Ovary (tissue), 9 donors: Measurements from ENCODE around the gene KIFC1. TPM values are rescaled to one million over a fixed set of nuclear protein-coding genes. Genes with fewer than 3 reads are reported as not detected.

Experiments used
- DNase-seq, 5 donors: peaks; one replicate each; pipeline ENCODE4 v3.0.0-alpha.2; 2019 to 2020
- H3K27ac ChIP-seq, 2 donors: fragments of 200-600 bp; one replicate each; pipeline versions ENCODE4 v1.5.1 to v1.8.0; 2019 to 2022
- H3K27me3 ChIP-seq: fragments of 200-600 bp; one replicate; pipeline ENCODE4 v1.8.0; 2022
- H3K36me3 ChIP-seq: fragments of 200-600 bp; sonication (generic); one replicate; pipeline ENCODE4 v1.5.1; 2019
- H3K4me1 ChIP-seq: one replicate; pipeline ENCODE4 v1.8.1; 2013; ENCODE audit warnings: mild to moderate bottlenecking, moderate library complexity; ENCODE audit not compliant: insufficient read depth
- H3K4me3 ChIP-seq: fragments of 200-600 bp; sonication (generic); one replicate; pipeline ENCODE4 v1.5.1; 2017
- H3K9me3 ChIP-seq, 2 donors: fragments of 200-600 bp in 1 of 2; sonication (generic) in 1 of 2; one replicate each; pipeline versions ENCODE4 v1.5.1 to v1.8.1; 2013 to 2019; ENCODE audit warnings: mild to moderate bottlenecking in 1 of 2, moderate library complexity in 1 of 2
- CTCF ChIP-seq, 3 donors: fragments of 450-650 bp in 2 of 3; fragments of 200-600 bp in 1 of 3; IDR thresholded peaks; one replicate each; pipeline versions ENCODE4 v1.5.1 to v1.8.0; 2016 to 2022; ENCODE audit warnings: antibody characterized with exemption in 3 of 3, mild to moderate bottlenecking in 1 of 3
- EP300 ChIP-seq: sonication (generic); formaldehyde crosslinking; IDR thresholded peaks from one replicate; pipeline ENCODE4 v1.6.1; 2017; ENCODE audit warnings: antibody characterized with exemption
- POLR2A ChIP-seq: fragments of 450-650 bp; IDR thresholded peaks from one replicate; pipeline ENCODE4 v1.6.1; 2017; ENCODE audit warnings: antibody characterized with exemption, mild to moderate bottlenecking, moderate library complexity
- WGBS, 3 donors: extraction: QIAGEN DNeasy Blood & Tissue Kit in 1 of 3; methylation state at CpG; one replicate each; pipeline versions ENCODE4 v1.1.5 to v1.1.7; 2013 to 2017; 5-methylcytosine and 5-hydroxymethylcytosine counted together
- intact Hi-C, 4 donors: fragments of 100-400 bp; cut with DNase I; formaldehyde crosslinking; loops; one replicate each; pipeline versions ENCODE4 v1.11.0 to v1.15.1; 2022 to 2023
- polyA plus RNA-seq, 2 donors: library from polyadenylated mRNA; stranded (reverse); fragments of 200-250 nt in 1 of 2; fragments of 350-450 nt in 1 of 2; fragmentation: Illumina TruSeq in 1 of 2; extraction: RNeasy Lipid Tissue Mini Kit (QIAGEN cat#74804) in 1 of 2; gene quantifications; one replicate each; pipeline ENCODE4 v1.2.3, GENCODE V29; 2013 to 2014
- total RNA-seq, 7 donors: library from RNA; depleted of rRNA in 2 of 7; stranded (reverse); fragments of >200 nt in 2 of 7; fragmentation: NEBNext Ultra II Directional in 3 of 7; extraction: Animal tissue kit (Norgen Biotek cat#: 25700) in 3 of 7; gene quantifications; one replicate each; pipeline versions ENCODE4 v1.1.0 to v1.2.4, GENCODE V29; 2016 to 2023
- donor health status: DM: no; HTN: no; CAD: no; lungs with moderate emphysema.
- donor health status: DM: no; HTN: no; CAD: no.
- donor health status: Bipolar disorder and iron deficiency.
- donor health status: DM: yes; HTN: yes; CAD: no.
- donor health status: DM: no; HTN: no; CAD: no.
- donor health status: DM: yes; HTN: yes; CAD: no.

The KIFC1 gene
- total and polyA plus RNA-seq, 9 donors, result 0.60 to 3.9 (median 2.2) TPM

GRCh38 chr6:33433544-33434191 lies 42.0 kb downstream of the KIFC1 start:
- 12 to 16% (median 14%) methylated on average over 16 of the region's 17 CpGs for WGBS, 3 donors
- H3K9me3 ChIP-seq, result no peaks in the 10 kb centered on the region
- H3K27me3 ChIP-seq, result no peaks in the 10 kb centered on the region
- intact Hi-C loops, result no loop called here
- H3K27ac ChIP-seq, result peak overlapping the region; percentile 53 to 67
- peaks cover 16% of the 10 kb centered on the region for H3K4me1 ChIP-seq
- no peak for TF ChIP-seq CTCF (IDR thresholded peaks at IDR 0.05)
- TF ChIP-seq POLR2A, result no peak
- TF ChIP-seq EP300, result no peak
- H3K4me3 ChIP-seq, result no peak overlapping the region
- no peaks in the 10 kb centered on the region for H3K36me3 ChIP-seq
- DNase-seq, result peak; percentile 46 to 69 (median 66)

- H3K36me3 ChIP-seq, result no peaks in the 10 kb centered on the region
- no peaks in the 10 kb centered on the region for H3K9me3 ChIP-seq
- H3K4me3 ChIP-seq, result no peak overlapping the region
- no peak overlapping the region for H3K27ac ChIP-seq
- intact Hi-C loops, result no loop called here
- WGBS, 3 donors, result 81 to 91% (median 85%) methylated on average over 4 of the region's 4 CpGs
- TF ChIP-seq EP300 (no peak), POLR2A (no peak), CTCF (IDR thresholded peaks at IDR 0.05) (no peak)
- no peaks in the 10 kb centered on the region for H3K27me3 ChIP-seq
- no peak for DNase-seq
- H3K4me1 ChIP-seq, result peaks cover 8% of the 10 kb centered on the region
Observed at GRCh38 chr6:33434961-33435360, 43.3 kb downstream of the KIFC1 start.

- peak in 1 of 5 donors; percentile 19 for DNase-seq
- Histone ChIP-seq H3K36me3 (no peaks in the 10 kb centered on the region), H3K4me3 (no peak overlapping the region), H3K27me3 (no peaks in the 10 kb centered on the region), H3K9me3 (no peaks in the 10 kb centered on the region), H3K27ac (no peak overlapping the region), H3K4me1 (peaks cover 2% of the 10 kb centered on the region)
- WGBS, 3 donors, result 91 to 93% (median 92%) methylated on average over 18 of the region's 18 CpGs
- TF ChIP-seq CTCF (IDR thresholded peaks at IDR 0.05) (no peak), EP300 (no peak), POLR2A (no peak)
- intact Hi-C loops, result no loop called here
Observed at GRCh38 chr6:33437666-33438065, 46.0 kb downstream of the KIFC1 start.

GRCh38 chr6:33438978-33439594 lies 47.5 kb downstream of the KIFC1 start:
- Histone ChIP-seq H3K4me1 (no peaks in the 10 kb centered on the region), H3K4me3 (no peak overlapping the region), H3K27me3 (no peaks in the 10 kb centered on the region), H3K27ac (no peak overlapping the region), H3K9me3 (no peaks in the 10 kb centered on the region), H3K36me3 (no peaks in the 10 kb centered on the region)
- WGBS, 3 donors, result 89 to 95% (median 91%) methylated on average over 3 of the region's 3 CpGs
- DNase-seq, result no peak
- TF ChIP-seq CTCF (IDR thresholded peaks at IDR 0.05) (no peak), POLR2A (no peak), EP300 (no peak)
- intact Hi-C loops, result no loop called here
